ENCODE results near the gene DICER1. TPM values are rescaled to one million over a fixed set of nuclear protein-coding genes. Genes with fewer than 3 reads are reported as not detected.

DICER1 gene
- total RNA-seq, 2 experiments from 2014 or later, result 62.7 to 65.5 TPM

DNA sequence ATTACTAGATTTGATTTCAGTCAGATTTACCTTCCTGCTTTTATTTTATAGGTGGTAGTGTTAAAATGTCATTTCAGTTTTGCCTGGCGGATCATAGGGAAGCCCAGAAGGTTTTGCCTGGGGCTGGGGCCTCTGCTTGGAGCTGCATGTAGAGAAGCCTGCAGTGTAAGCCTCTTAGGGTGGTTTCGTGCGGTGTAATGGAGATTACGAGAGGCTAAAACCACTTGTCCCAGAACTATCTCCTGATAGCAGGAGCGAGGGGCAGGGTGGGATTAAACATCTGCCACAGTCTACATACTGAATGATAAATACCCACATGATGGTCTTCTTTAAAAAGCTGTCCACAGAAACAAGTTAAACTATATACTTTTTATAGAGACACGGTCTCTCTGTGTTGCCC, 35.0 kb upstream of the DICER1 start:
- peaks cover 3% of the 10 kb centered on the region for H3K9me3 Mint-ChIP-seq
- peaks cover 2% of the 10 kb centered on the region for H3K36me3 Mint-ChIP-seq
- POLR2A ChIA-PET, result no interaction called here
- H3K4me3 Mint-ChIP-seq, result no peak overlapping the region
- peaks cover 8% of the 10 kb centered on the region for H3K27me3 Mint-ChIP-seq
- no peak for ATAC-seq (ENCODE audit: low read depth)
- DNase-seq, result no peak
- no peak overlapping the region for H3K27ac Mint-ChIP-seq
- peaks cover 3% of the 10 kb centered on the region for H3K4me1 Mint-ChIP-seq

DNA sequence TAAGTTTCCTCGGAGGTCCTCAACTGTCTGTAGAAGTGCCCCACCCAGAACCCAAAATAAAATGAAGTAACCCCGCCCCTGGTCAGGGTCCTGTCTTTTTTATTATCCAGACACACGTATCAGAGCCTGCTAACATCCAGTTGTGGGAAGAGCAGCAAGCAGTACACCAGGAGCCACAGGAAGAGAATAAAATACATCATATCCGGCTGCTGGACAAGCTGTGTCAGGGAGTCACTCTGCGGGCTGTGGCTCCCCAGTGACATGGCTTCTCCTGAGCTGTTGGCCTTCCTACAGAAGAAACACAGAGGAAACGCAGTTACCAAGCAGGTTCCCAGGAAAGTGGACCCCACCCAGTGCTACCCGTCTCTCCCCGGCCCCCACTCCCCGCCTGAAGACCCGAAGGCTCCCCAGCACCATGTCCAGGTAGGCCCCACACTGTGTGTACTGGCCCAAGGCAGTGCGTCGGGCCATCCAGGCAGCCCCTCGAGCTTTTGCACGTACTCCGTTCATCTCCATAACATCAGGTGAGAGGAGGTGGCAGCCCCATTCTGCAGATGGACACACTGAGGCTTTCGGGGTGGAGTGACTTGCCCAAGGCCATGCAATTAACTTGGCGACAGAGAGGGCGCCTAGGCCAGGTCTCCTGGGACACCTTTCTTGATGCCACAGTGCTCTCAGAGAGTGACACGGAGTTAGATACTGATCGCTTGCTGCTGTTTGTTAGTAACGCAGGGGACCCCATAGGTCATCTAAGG, 34.3 kb upstream of the DICER1 start:
- DNase-seq (no peak), ATAC-seq (ENCODE audit: low read depth) (no peak)
- Mint-ChIP-seq H3K9me3 (peaks cover 3% of the 10 kb centered on the region), H3K27ac (no peak overlapping the region), H3K36me3 (peaks cover 2% of the 10 kb centered on the region), H3K4me1 (peaks cover 3% of the 10 kb centered on the region), H3K27me3 (peaks cover 8% of the 10 kb centered on the region), H3K4me3 (peak overlapping the region; percentile 25)
- POLR2A ChIA-PET, result no interaction called here

DNA sequence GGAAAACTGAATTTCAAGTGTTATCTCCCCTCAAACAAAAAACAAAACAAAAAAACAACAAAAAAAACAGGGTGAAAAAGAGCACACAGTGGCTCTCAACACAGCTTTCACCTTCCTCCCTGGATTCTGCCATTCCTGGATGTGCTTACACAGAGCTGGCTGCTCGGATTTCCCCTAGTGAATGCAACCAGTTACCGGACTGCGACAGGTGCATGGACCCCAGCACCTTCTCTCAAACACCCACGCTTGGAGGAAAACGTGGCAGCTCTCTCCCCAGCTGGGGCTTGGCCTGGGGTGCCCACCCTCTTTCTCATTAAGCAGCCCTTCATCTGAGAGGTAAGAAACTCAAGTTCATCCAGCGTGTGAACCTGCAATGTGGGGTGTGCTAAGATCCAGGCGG, 33.5 kb upstream of the DICER1 start:
- peaks cover 14% of the 10 kb centered on the region for H3K27me3 Mint-ChIP-seq
- peaks cover 3% of the 10 kb centered on the region for H3K9me3 Mint-ChIP-seq
- ATAC-seq (ENCODE audit: low read depth), result no peak
- H3K4me1 Mint-ChIP-seq, result peaks cover 4% of the 10 kb centered on the region
- H3K4me3 Mint-ChIP-seq, result no peak overlapping the region
- H3K36me3 Mint-ChIP-seq, result peaks cover 2% of the 10 kb centered on the region
- H3K27ac Mint-ChIP-seq, result no peak overlapping the region
- DNase-seq, result no peak
- POLR2A ChIA-PET, result no interaction called here

DNA sequence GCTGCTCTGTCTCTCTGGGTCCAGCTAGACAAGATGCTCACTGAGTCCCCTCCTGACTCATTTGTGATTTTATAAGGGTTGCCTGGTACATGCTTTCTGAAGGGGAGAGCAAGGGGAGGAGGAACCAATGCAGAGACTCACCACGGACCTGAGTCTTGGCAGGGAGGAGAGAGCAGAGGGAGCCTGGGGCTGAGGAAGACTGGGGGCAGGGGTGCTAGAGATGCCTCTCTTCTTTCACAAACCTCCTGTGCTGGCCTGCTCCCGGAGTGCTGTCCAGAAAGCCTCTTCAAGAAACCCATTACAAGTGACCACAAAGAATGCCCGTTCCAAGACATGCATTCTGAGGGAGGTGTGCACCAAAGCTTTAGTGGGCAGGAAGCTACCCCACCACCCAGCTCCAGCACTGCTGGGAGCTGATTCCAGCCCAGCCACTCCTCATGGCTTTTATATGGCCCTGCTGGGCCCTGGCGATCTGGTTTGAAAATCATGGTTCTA, 33.1 kb upstream of the DICER1 start:
- Mint-ChIP-seq H3K36me3 (peaks cover 3% of the 10 kb centered on the region), H3K27me3 (peaks cover 19% of the 10 kb centered on the region), H3K27ac (no peak overlapping the region), H3K4me3 (no peak overlapping the region), H3K4me1 (peaks cover 7% of the 10 kb centered on the region), H3K9me3 (peaks cover 3% of the 10 kb centered on the region)
- DNase-seq, result no peak
- ATAC-seq (ENCODE audit: low read depth), result no peak
- POLR2A ChIA-PET, result interaction anchor here (0.6 kb wide), 1 partner anchor 214 kb away, joined by 3 read pairs; no protein-coding TSS in a partner anchor

DNA sequence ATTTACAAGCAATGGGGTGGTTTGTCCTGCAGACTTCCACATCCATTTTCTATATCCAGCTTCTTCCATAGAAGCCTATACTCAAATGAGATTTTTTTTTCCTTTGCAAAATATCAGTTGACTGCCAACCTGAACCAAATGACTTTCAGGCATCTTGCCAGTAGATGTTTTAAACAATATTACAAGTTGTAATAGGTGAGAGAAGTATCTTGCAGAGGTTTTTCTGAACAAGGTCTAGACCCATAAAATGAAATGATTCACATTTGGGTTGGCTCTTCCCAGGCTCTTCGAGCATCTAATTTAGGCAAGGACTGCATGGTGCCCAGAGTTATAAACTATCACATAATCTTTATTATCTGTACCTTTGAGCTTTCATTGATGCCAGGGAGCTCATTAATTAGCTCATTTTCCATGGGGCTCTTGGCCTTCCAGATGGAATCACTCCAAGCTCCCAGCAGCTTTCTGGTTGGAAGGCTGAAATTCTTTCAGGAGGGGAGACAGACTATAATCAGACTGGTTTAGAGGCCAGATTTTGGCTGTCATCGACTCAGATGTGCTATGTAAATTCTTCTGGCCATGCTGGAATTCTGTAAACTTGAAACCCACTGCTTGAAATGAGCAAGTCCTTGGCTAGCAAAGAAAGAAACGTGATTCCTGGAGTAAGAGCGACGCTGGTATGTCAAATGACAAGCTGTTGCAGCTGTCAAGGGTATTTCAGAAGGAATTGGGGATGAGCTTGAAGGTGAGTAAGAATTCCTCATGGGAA, 32.2 kb upstream of the DICER1 start:
- POLR2A ChIA-PET, result interaction anchor here (0.6 kb wide), 1 partner anchor 214 kb away, joined by 3 read pairs; no protein-coding TSS in a partner anchor
- Mint-ChIP-seq H3K4me3 (no peak overlapping the region), H3K27me3 (peaks cover 24% of the 10 kb centered on the region), H3K4me1 (peaks cover 7% of the 10 kb centered on the region), H3K36me3 (peaks cover 3% of the 10 kb centered on the region), H3K27ac (no peak overlapping the region), H3K9me3 (peaks cover 3% of the 10 kb centered on the region)
- DNase-seq (no peak), ATAC-seq (ENCODE audit: low read depth) (no peak)

DNA sequence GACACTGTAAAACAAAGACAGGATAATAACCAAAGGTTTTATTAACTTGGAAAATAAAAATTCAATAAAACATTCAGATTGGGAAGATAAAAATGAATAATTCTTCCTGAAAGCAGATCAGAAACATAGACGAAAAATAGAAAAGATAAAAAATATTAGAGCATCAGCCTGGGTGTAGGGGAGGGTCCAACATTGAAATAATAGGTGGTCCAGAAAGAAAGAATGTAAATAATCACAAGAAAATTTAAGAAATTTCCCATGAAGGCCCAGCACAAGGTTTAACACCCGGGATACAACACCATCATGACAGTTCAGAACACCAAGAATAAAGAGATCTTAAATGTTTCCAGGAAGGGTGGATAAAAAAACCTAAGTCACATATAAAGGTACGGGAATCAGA, 31.1 kb upstream of the DICER1 start:
- Mint-ChIP-seq H3K36me3 (peaks cover 3% of the 10 kb centered on the region), H3K27ac (no peak overlapping the region), H3K9me3 (peaks cover 3% of the 10 kb centered on the region), H3K4me1 (peaks cover 7% of the 10 kb centered on the region), H3K4me3 (no peak overlapping the region), H3K27me3 (peaks cover 28% of the 10 kb centered on the region)
- no peak for ATAC-seq (ENCODE audit: low read depth)
- DNase-seq, result no peak
- POLR2A ChIA-PET, result no interaction called here

DNA sequence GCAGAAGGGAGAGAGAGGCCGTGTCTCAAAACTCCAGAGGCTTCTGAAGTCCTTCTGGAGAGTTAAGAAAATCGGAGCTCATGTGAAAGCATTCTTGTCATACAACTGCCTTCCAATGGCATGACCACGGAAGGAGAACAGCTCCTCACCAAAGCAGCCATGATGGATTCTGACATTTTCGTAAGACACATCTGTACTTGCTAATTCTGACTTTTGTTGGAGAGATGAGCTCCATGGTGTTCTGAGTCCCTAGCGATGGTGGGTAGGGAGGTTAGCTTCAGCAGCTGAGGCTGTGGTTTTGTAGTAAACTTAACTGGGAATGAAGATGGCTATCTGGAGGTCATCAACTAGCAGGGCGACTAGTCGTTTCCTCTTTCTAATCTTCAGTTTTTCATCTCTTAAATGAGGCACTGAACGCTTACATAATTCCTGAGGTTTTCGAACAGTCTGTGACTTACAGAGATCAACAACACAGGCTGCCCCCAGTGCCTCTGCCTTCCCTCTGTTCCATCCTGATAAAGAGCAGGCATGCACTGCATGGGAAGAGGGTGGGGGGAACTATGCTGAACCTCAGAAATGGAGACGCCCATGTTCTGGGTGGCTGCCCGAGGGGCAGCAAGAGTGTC, 28.6 kb upstream of the DICER1 start:
- Mint-ChIP-seq H3K27ac (no peak overlapping the region), H3K9me3 (peaks cover 3% of the 10 kb centered on the region), H3K4me3 (no peak overlapping the region), H3K4me1 (peaks cover 4% of the 10 kb centered on the region), H3K27me3 (peaks cover 28% of the 10 kb centered on the region), H3K36me3 (peaks cover 3% of the 10 kb centered on the region)
- ATAC-seq (ENCODE audit: low read depth), result no peak
- no peak for DNase-seq
- POLR2A ChIA-PET, result no interaction called here

DNA sequence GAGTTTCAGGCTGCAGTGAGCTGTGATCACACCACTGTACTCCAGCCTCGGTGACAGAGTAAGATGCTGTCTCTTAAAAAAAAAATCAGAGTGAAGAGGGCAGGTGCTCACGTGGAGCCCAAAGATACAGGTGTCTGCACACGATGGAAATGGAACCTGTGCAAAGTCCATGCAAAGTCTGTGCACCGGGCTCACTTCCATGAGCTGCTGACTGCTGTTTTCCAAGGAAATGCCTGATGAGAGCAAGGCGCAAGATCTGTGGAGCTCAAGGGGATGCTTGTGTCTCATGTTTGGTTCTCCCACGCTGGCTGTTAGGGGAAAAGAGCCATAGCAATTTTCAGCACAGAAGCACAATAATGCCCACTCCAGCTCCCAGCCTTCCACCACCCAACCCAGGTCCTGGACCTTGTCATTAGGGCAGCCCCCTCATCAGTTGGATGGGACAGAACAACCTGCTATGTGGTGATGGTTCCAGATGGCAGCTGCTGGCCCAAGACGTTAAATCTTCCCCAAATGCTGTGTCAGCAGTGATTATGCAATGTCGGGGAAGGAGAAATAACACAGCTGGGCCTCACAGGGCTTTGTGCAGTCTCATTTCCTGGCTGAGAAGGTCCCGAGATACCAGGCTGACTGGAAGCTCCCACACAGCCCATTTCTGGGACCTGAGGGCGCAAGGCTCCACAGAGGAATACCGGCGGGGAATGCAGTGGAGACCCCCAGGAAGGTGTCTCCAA, 27.9 kb upstream of the DICER1 start:
- DNase-seq (no peak), ATAC-seq (ENCODE audit: low read depth) (no peak)
- POLR2A ChIA-PET, result no interaction called here
- H3K4me3 Mint-ChIP-seq, result no peak overlapping the region
- peaks cover 28% of the 10 kb centered on the region for H3K27me3 Mint-ChIP-seq
- H3K4me1 Mint-ChIP-seq, result peaks cover 4% of the 10 kb centered on the region
- H3K27ac Mint-ChIP-seq, result peak overlapping the region; percentile 34
- H3K9me3 Mint-ChIP-seq, result peaks cover 3% of the 10 kb centered on the region
- peaks cover 3% of the 10 kb centered on the region for H3K36me3 Mint-ChIP-seq

DNA sequence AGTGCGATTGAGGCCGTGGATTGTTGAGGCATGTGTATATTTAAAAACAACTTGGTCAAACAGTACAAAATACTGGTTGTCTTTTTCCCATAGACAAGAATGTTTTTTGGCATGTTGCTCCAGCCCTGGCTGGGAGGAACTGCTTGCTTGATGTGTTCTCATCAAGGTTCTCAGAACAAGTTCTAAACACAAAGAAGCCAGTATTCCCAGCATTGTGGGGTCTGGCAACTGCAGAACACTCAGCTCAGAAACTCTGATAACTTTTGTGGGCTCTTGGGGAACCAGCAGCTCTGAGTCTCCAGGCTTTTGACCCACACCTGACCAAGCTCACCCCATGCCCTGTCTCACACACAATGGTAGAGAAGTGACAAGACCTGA, 27.1 kb upstream of the DICER1 start:
- Mint-ChIP-seq H3K27me3 (peaks cover 28% of the 10 kb centered on the region), H3K9me3 (peaks cover 3% of the 10 kb centered on the region), H3K36me3 (peaks cover 3% of the 10 kb centered on the region), H3K4me1 (peaks cover 4% of the 10 kb centered on the region), H3K27ac (no peak overlapping the region), H3K4me3 (no peak overlapping the region)
- ATAC-seq (ENCODE audit: low read depth), result no peak
- POLR2A ChIA-PET, result no interaction called here
- no peak for DNase-seq

DNA sequence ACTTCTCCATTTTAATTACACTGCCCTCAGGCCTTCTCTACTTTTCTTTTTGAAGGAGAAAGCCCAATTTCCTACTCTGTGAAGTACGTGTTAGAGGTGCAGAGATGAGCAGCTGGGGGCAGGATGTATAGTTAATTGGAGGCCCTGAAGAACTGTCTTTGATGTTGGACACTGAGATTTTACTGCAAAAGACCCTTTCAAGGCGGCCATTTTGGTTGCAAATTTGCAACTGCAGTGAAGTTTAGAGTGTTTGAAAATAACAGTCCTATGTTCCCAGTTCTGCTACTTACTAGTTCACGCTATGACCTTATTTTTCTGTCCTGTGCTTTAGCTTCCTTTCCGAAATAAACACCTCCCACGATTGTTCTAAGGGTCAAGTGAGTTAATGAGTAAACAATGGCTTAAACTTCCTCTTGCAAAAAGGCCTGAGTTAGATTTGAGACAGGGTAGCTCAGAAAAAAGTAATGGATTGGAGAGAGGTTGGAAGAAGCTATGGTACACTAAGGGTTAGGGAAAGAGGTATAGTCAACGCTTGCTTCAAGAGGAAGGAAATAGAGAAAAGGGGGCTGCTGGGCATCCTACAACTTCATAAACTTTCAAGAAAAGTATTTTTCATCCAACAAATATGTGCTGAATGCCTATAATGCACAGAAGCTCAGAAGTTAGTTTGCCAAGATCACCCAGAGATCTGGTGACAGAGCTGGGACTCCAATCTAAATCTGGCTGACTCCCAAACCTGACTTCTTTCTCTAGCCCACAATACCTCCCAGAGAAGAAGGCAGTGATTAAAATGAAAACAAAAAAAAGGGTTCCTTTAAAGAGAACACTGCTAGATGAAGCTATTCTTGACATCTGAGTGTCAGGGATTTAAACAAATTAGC, 26.4 kb upstream of the DICER1 start:
- peaks cover 28% of the 10 kb centered on the region for H3K27me3 Mint-ChIP-seq
- no peak overlapping the region for H3K4me3 Mint-ChIP-seq

DNA sequence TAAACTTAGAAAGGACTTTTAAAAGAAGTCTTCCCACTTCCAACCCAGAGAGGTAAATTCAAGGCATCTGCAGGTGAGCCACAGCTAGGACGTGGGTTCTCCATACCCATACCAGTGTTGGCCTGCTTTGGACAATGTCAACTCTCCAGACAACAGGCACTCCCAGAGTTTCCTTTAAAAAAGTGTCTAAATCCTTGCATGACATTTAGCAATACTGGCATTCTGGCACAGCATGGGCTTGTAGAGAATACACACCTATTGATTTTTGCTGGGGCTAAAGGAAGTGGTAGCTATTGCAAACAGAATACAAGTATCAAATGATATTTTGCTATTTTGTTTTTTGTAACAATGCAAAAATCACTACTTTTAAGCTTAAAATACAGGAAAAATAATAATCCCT, 25.8 kb upstream of the DICER1 start:
- POLR2A ChIA-PET, result no interaction called here
- peaks cover 3% of the 10 kb centered on the region for H3K9me3 Mint-ChIP-seq
- no peak overlapping the region for H3K27ac Mint-ChIP-seq
- peaks cover 3% of the 10 kb centered on the region for H3K36me3 Mint-ChIP-seq
- peaks cover 4% of the 10 kb centered on the region for H3K4me1 Mint-ChIP-seq
- H3K4me3 Mint-ChIP-seq, result no peak overlapping the region
- ATAC-seq (ENCODE audit: low read depth), result no peak
- peaks cover 24% of the 10 kb centered on the region for H3K27me3 Mint-ChIP-seq
- no peak for DNase-seq

More for the DNA sequence above, 26.4 kb upstream of the DICER1 start:
- peaks cover 4% of the 10 kb centered on the region for H3K4me1 Mint-ChIP-seq
- peaks cover 3% of the 10 kb centered on the region for H3K36me3 Mint-ChIP-seq
- peaks cover 5% of the 10 kb centered on the region for H3K9me3 Mint-ChIP-seq
- DNase-seq (no peak), ATAC-seq (ENCODE audit: low read depth) (no peak)
- no peak overlapping the region for H3K27ac Mint-ChIP-seq
- POLR2A ChIA-PET, result no interaction called here

DNA sequence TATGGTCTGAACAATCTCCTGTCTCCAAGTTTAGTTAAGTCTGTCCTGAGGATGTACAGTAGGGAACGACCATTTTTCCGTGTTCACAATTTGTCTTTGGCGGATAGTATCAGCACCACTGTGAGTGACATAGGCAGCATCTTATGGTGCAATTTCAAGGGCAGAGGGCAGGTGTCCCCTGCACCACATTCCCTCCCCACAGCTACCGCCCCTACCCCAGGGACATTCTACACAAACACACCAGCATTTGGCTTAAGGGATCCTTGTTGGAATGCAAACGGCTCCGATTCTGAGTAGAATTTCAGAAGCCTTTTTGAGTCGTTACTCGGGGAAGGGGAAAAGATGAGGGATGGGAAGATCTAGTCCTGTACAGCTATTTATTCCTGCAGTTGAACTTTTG, 25.1 kb upstream of the DICER1 start:
- ATAC-seq (ENCODE audit: low read depth), result no peak
- Mint-ChIP-seq H3K27me3 (peaks cover 22% of the 10 kb centered on the region), H3K9me3 (peaks cover 2% of the 10 kb centered on the region)

More for the DNA sequence above, 25.1 kb upstream of the DICER1 start:
- Mint-ChIP-seq H3K4me3 (no peak overlapping the region), H3K27ac (no peak overlapping the region), H3K4me1 (peaks cover 4% of the 10 kb centered on the region), H3K36me3 (peaks cover 2% of the 10 kb centered on the region)
- DNase-seq, result no peak
- POLR2A ChIA-PET, result no interaction called here
